ENCODE data around the gene GLIPR2. TPM values are rescaled to one million over a fixed set of nuclear protein-coding genes. Genes with fewer than 3 reads are reported as not detected.

GLIPR2 gene
- polyA plus RNA-seq, 1 donor (not counting 4 experiments of a cell fraction or from before 2014, with no cell fraction given) = 3.7 TPM

DNA sequence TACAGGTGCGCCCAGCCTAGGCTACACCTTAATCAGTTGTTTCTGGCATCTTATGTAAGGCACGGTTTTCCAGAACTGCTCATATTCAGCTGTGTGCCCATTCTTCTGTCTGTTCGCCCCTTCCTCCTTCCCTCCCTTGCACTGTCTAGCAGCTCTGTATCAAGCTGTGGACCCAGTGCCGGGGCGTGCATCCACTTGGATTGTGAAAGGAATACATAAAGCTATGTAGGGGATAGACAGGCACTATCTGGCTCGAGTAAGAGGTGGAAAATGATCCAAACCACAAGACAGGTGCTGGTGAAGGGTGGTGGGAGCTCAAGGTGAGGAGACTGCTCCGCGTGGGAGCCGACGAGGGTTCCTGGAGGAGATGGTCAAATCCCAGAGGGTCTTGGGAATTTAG is 2.0 kb downstream of the GLIPR2 start:
- Histone ChIP-seq H3K79me2 (ENCODE audit: control insufficient read depth, insufficient read depth, low read length) (no peaks in the 10 kb centered on the region), H3K36me3 (ENCODE audit: control insufficient read depth in 2 of 2, extremely low read depth in 1 of 2, insufficient read depth in 2 of 2, low read length in 2 of 2) (no peaks in the 10 kb centered on the region), H2AFZ (ENCODE audit: control insufficient read depth, low read length) (no peak overlapping the region), H3K4me3 (ENCODE audit: control insufficient read depth in 2 of 3, extremely low read depth in 1 of 3, insufficient read depth in 2 of 3, low read depth in 1 of 3, low read length in 3 of 3) (no peak overlapping the region), H3K9ac (ENCODE audit: control insufficient read depth, extremely low read depth, insufficient read depth, low read length) (no peak overlapping the region), H3K9me1 (ENCODE audit: control insufficient read depth, extremely low read depth, insufficient read depth, low read length) (no peaks in the 10 kb centered on the region), H3K4me2 (ENCODE audit: control insufficient read depth, extremely low read depth, insufficient read depth, low read depth, low read length) (no peak overlapping the region), H3K27me3 (ENCODE audit: control insufficient read depth, extremely low read depth, insufficient read depth, low read length) (peaks cover 25% of the 10 kb centered on the region), H3K27ac (ENCODE audit: control insufficient read depth, insufficient read depth, low read length) (no peak overlapping the region), H3K4me1 (ENCODE audit: control insufficient read depth, extremely low read depth, insufficient read depth, low read length) (peaks cover 5% of the 10 kb centered on the region), H4K20me1 (ENCODE audit: control insufficient read depth, extremely low read depth, insufficient read depth, low read length) (no peaks in the 10 kb centered on the region), H3K9me3 (ENCODE audit: control insufficient read depth, low read depth, low read length) (no peaks in the 10 kb centered on the region)
- dilution Hi-C loops (cut with MboI; ENCODE audit: extremely low pct_ligation_motif_present, low sequenced_read_pairs) = no loop called here
- DNase-seq (ENCODE audit: low read depth, low spot score) (no peak), FAIRE-seq (no peak)
- TF ChIP-seq, protein P1, sequence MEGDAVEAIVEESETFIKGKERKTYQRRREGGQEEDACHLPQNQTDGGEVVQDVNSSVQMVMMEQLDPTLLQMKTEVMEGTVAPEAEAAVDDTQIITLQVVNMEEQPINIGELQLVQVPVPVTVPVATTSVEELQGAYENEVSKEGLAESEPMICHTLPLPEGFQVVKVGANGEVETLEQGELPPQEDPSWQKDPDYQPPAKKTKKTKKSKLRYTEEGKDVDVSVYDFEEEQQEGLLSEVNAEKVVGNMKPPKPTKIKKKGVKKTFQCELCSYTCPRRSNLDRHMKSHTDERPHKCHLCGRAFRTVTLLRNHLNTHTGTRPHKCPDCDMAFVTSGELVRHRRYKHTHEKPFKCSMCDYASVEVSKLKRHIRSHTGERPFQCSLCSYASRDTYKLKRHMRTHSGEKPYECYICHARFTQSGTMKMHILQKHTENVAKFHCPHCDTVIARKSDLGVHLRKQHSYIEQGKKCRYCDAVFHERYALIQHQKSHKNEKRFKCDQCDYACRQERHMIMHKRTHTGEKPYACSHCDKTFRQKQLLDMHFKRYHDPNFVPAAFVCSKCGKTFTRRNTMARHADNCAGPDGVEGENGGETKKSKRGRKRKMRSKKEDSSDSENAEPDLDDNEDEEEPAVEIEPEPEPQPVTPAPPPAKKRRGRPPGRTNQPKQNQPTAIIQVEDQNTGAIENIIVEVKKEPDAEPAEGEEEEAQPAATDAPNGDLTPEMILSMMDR (optimal IDR thresholded peaks at IDR 0.05 in 1 of 3, IDR thresholded peaks at IDR 0.05 in 1 of 3, conservative IDR thresholded peaks at IDR 0.05 in 1 of 3; ENCODE audit: extremely low read depth in 1 of 3, insufficient read depth in 2 of 3, low read length in 3 of 3) = no peak
- no peak for TF ChIP-seq EZH2 (IDR thresholded peaks at IDR 0.05; ENCODE audit: low read length)

DNA sequence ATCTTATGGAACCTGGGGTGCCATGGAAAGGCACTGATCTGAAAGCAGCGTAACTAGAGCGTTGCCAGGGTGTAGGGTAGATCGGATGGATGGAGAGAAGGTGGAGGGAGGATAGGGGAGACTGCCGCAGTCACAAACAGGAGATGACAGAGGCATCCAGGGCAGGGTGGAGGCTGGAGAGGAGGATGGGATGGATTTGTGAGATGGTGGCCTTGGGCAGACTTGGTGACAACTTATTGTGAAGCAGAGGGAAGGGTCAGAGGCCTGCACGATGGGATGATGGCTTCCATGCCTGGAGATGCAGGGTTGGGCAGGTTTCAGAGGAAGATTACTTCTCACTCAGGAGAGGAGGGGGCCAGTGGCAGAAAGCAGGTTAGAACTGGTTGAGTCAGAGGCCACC is 2.4 kb downstream of the GLIPR2 start:
- Histone ChIP-seq H3K9me1 (ENCODE audit: control insufficient read depth, extremely low read depth, insufficient read depth, low read length) (no peaks in the 10 kb centered on the region), H3K79me2 (ENCODE audit: control insufficient read depth, insufficient read depth, low read length) (no peaks in the 10 kb centered on the region), H3K27me3 (ENCODE audit: control insufficient read depth, extremely low read depth, insufficient read depth, low read length) (peaks cover 25% of the 10 kb centered on the region), H3K9ac (ENCODE audit: control insufficient read depth, extremely low read depth, insufficient read depth, low read length) (no peak overlapping the region), H3K36me3 (ENCODE audit: control insufficient read depth in 2 of 2, extremely low read depth in 1 of 2, insufficient read depth in 2 of 2, low read length in 2 of 2) (no peaks in the 10 kb centered on the region), H3K4me3 (ENCODE audit: control insufficient read depth in 2 of 3, extremely low read depth in 1 of 3, insufficient read depth in 2 of 3, low read depth in 1 of 3, low read length in 3 of 3) (no peak overlapping the region), H3K9me3 (ENCODE audit: control insufficient read depth, low read depth, low read length) (no peaks in the 10 kb centered on the region), H4K20me1 (ENCODE audit: control insufficient read depth, extremely low read depth, insufficient read depth, low read length) (no peaks in the 10 kb centered on the region), H3K27ac (ENCODE audit: control insufficient read depth, insufficient read depth, low read length) (no peak overlapping the region), H2AFZ (ENCODE audit: control insufficient read depth, low read length) (no peak overlapping the region), H3K4me1 (ENCODE audit: control insufficient read depth, extremely low read depth, insufficient read depth, low read length) (peaks cover 5% of the 10 kb centered on the region), H3K4me2 (ENCODE audit: control insufficient read depth, extremely low read depth, insufficient read depth, low read depth, low read length) (no peak overlapping the region)
- FAIRE-seq = no peak
- dilution Hi-C loops (cut with MboI; ENCODE audit: extremely low pct_ligation_motif_present, low sequenced_read_pairs) = no loop called here
- DNase-seq (ENCODE audit: low read depth, low spot score) = no peak
- TF ChIP-seq, protein P1 (optimal IDR thresholded peaks at IDR 0.05 in 1 of 3, IDR thresholded peaks at IDR 0.05 in 1 of 3, conservative IDR thresholded peaks at IDR 0.05 in 1 of 3; ENCODE audit: extremely low read depth in 1 of 3, insufficient read depth in 2 of 3, low read length in 3 of 3) = no peak
- TF ChIP-seq EZH2 (IDR thresholded peaks at IDR 0.05; ENCODE audit: low read length) = no peak

Measured in keratinocyte (primary cell).